Measurements from ENCODE around the gene KEAP1.
"Not testable (repeated sequence)": the region's sequence is repeated elsewhere in the genome, so short reads cannot be mapped to it uniquely, and the experiment has no call there.

Gene KEAP1

GRCh38 chr19:10532457-10532856, 29.3 kb upstream of the KEAP1 start:
- Histone ChIP-seq H3K4me3 (ENCODE audit: low read depth, low read length) (no peak overlapping the region), H3K27me3 (ENCODE audit: insufficient read depth, low read depth, severe bottlenecking) (no peaks in the 10 kb centered on the region), H3K27ac (no peak overlapping the region), H3K9me3 (ENCODE audit: severe bottlenecking) (no peaks in the 10 kb centered on the region), H3K36me3 (no peaks in the 10 kb centered on the region)
- no peak for DNase-seq
- no peak for TF ChIP-seq CTCF (IDR thresholded peaks at IDR 0.05; ENCODE audit: low read depth, low read length)

GRCh38 chr19:10526887-10527286, 23.7 kb upstream of the KEAP1 start:
- H3K4me3 ChIP-seq (ENCODE audit: low read depth, low read length); H3K36me3 ChIP-seq; H3K9me3 ChIP-seq (ENCODE audit: severe bottlenecking); DNase-seq; H3K27ac ChIP-seq; H3K27me3 ChIP-seq (ENCODE audit: insufficient read depth, low read depth, severe bottlenecking): not testable (repeated sequence)

GRCh38 chr19:10525636-10526035, 22.5 kb upstream of the KEAP1 start:
- Histone ChIP-seq H3K27ac (no peak overlapping the region), H3K4me3 (ENCODE audit: low read depth, low read length) (no peak overlapping the region), H3K36me3 (no peaks in the 10 kb centered on the region), H3K27me3 (ENCODE audit: insufficient read depth, low read depth, severe bottlenecking) (no peaks in the 10 kb centered on the region), H3K9me3 (ENCODE audit: severe bottlenecking) (no peaks in the 10 kb centered on the region)
- no peak for TF ChIP-seq CTCF (IDR thresholded peaks at IDR 0.05; ENCODE audit: low read depth, low read length)
- no peak for DNase-seq

- no peak for TF ChIP-seq CTCF (IDR thresholded peaks at IDR 0.05; ENCODE audit: low read depth, low read length)
- no peaks in the 10 kb centered on the region for H3K36me3 ChIP-seq
- H3K27ac ChIP-seq = no peak overlapping the region
- no peaks in the 10 kb centered on the region for H3K27me3 ChIP-seq (ENCODE audit: insufficient read depth, low read depth, severe bottlenecking)
- no peaks in the 10 kb centered on the region for H3K9me3 ChIP-seq (ENCODE audit: severe bottlenecking)
- DNase-seq = no peak
- no peak overlapping the region for H3K4me3 ChIP-seq (ENCODE audit: low read depth, low read length)
Observed at GRCh38 chr19:10523135-10523636, 20.0 kb upstream of the KEAP1 start.

- no peak for TF ChIP-seq CTCF (IDR thresholded peaks at IDR 0.05; ENCODE audit: low read depth, low read length)
- Histone ChIP-seq H3K27ac (no peak overlapping the region), H3K9me3 (ENCODE audit: severe bottlenecking) (no peaks in the 10 kb centered on the region), H3K4me3 (ENCODE audit: low read depth, low read length) (no peak overlapping the region), H3K36me3 (no peaks in the 10 kb centered on the region), H3K27me3 (ENCODE audit: insufficient read depth, low read depth, severe bottlenecking) (no peaks in the 10 kb centered on the region)
- no peak for DNase-seq
Observed at GRCh38 chr19:10521461-10522171, 18.5 kb upstream of the KEAP1 start.

GRCh38 chr19:10520652-10521318, 17.6 kb upstream of the KEAP1 start:
- H3K36me3 ChIP-seq = no peaks in the 10 kb centered on the region
- no peaks in the 10 kb centered on the region for H3K27me3 ChIP-seq (ENCODE audit: insufficient read depth, low read depth, severe bottlenecking)
- no peak overlapping the region for H3K4me3 ChIP-seq (ENCODE audit: low read depth, low read length)
- no peak for DNase-seq
- no peak for TF ChIP-seq CTCF (IDR thresholded peaks at IDR 0.05; ENCODE audit: low read depth, low read length)
- H3K27ac ChIP-seq = no peak overlapping the region
- no peaks in the 10 kb centered on the region for H3K9me3 ChIP-seq (ENCODE audit: severe bottlenecking)

All from WERI-Rb-1 (cell line).